C4-2B (cell line): ENCODE results near the gene SPATA4.

Experiments
- CTCF ChIP-seq: fragments of 450-650 bp; conservative IDR thresholded peaks from 2 replicates; pipeline ENCODE4 v1.5.1; 2017; ENCODE audit warnings: mild to moderate bottlenecking
- ZFX ChIP-seq: fragments of 450-650 bp; IDR thresholded peaks from 2 replicates; pipeline ENCODE4 v1.6.1; 2017

GRCh38 chr4:176187624-176188023 is 7.8 kb downstream of the SPATA4 start:
- TF ChIP-seq CTCF (no peak), ZFX (no peak)
